H1 (cell line): ENCODE results near the gene CCDC13. TPM values are rescaled to one million over a fixed set of nuclear protein-coding genes. Genes with fewer than 3 reads are reported as not detected.

Experiments
- BACH1 ChIP-seq: IDR thresholded peaks from 2 replicates; pipeline ENCODE4 v1.6.1; 2012; ENCODE audit warnings: low read length, improper control_type of control experiment
- EGR1 ChIP-seq: IDR thresholded peaks from 2 replicates; pipeline ENCODE4 v1.6.1; 2011; ENCODE audit warnings: low read depth, low read length, borderline replicate concordance
- KDM1A ChIP-seq: fragments of 200-600, 300-600 bp; sonication (generic); IDR thresholded peaks from 2 replicates; pipeline ENCODE4 v1.7.1; 2016; ENCODE audit warnings: mild to moderate bottlenecking, low read length, borderline replicate concordance
- MAFK ChIP-seq: IDR thresholded peaks from 2 replicates; pipeline ENCODE4 v1.6.1; 2012; ENCODE audit warnings: low read depth, mild to moderate bottlenecking, improper control_type of control experiment, low read length
- polyA plus RNA-seq, 7 experiments: library from polyadenylated mRNA; depleted of rRNA in 3 of 7; stranded (reverse) in 5 of 7; unstranded in 2 of 7; fragments of >200 nt in 5 of 7; fragments of 200-250 nt in 2 of 7; gene quantifications; 1 replicate in 5 of 7; 2 replicates in 1 of 7; 4 replicates in 1 of 7; pipeline versions ENCODE4 v1.2.1 to v1.2.3, GENCODE V29; 2011 to 2013; ENCODE audit warnings: missing spikeins in 2 of 7, mixed read lengths in 2 of 7
- total RNA-seq: library from RNA; stranded (reverse); fragmentation: NEBNext Ultra II Directional; extraction: Animal tissue kit (Norgen Biotek cat#: 25700); gene quantifications from 2 replicates; pipeline ENCODE4 v1.2.1, GENCODE V29; 2021
- TF ChIP-seq, protein P1 (sequence below): IDR thresholded peaks from 2 replicates; pipeline ENCODE4 v1.6.1; 2011; ENCODE audit warnings: low read length, improper control_type of control experiment
- TF ChIP-seq, protein P2 (sequence below): fragments of 300-600 bp; sonication (generic); IDR thresholded peaks from 2 replicates; pipeline ENCODE4 v1.7.1; 2012; ENCODE audit warnings: low read length, moderate library complexity, mild to moderate bottlenecking, inconsistent platforms; ENCODE audit not compliant: insufficient replicate concordance

CCDC13 gene
- total and polyA plus RNA-seq, 2 of the 8 experiments (the other 6 are each of a cell fraction or from before 2014, with no cell fraction given), result 0.06 TPM; not detected in 1

DNA sequence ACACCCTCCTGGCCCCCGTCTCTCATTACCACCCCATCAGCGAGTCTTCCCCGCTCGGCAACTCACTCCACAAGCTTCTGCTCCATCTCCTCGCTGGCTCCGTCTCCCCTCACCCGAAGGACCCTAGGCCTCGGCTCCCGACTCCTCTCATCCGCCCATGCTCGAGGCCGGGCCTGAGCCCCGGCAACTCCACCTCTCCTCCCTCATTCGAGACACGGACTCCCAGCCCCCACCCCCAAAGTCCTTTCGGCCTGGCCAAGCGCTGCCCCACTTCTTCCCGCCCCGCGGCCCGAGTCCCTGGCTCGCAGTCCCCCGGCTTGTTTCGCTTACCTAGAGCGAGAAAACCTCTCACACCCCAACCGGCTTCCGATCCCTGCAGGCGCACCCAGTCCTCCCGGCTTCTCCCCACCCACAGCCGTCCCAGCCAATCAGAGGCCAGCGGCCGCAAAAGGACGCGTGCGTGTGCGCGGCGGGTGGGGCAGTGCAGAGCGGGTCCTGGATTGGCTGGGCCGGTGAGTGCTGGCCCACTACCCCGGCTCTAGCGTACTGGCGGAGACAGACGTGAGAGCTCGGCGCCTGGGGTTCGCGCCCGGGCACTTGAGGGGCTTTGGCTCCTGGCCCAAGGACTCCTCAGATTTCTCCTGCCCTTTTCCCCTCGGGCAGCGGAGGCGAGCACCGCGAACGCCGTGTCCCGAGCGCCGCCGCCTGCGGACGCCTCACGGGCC, 31.2 kb upstream of the CCDC13 start, which contains the start of gene HIGD1A (continued):
- TF ChIP-seq, protein P1, sequence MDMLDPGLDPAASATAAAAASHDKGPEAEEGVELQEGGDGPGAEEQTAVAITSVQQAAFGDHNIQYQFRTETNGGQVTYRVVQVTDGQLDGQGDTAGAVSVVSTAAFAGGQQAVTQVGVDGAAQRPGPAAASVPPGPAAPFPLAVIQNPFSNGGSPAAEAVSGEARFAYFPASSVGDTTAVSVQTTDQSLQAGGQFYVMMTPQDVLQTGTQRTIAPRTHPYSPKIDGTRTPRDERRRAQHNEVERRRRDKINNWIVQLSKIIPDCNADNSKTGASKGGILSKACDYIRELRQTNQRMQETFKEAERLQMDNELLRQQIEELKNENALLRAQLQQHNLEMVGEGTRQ, result no peak
- TF ChIP-seq KDM1A (no peak), EGR1 (no peak), BACH1 (no peak), MAFK (no peak)
- TF ChIP-seq, protein P2, sequence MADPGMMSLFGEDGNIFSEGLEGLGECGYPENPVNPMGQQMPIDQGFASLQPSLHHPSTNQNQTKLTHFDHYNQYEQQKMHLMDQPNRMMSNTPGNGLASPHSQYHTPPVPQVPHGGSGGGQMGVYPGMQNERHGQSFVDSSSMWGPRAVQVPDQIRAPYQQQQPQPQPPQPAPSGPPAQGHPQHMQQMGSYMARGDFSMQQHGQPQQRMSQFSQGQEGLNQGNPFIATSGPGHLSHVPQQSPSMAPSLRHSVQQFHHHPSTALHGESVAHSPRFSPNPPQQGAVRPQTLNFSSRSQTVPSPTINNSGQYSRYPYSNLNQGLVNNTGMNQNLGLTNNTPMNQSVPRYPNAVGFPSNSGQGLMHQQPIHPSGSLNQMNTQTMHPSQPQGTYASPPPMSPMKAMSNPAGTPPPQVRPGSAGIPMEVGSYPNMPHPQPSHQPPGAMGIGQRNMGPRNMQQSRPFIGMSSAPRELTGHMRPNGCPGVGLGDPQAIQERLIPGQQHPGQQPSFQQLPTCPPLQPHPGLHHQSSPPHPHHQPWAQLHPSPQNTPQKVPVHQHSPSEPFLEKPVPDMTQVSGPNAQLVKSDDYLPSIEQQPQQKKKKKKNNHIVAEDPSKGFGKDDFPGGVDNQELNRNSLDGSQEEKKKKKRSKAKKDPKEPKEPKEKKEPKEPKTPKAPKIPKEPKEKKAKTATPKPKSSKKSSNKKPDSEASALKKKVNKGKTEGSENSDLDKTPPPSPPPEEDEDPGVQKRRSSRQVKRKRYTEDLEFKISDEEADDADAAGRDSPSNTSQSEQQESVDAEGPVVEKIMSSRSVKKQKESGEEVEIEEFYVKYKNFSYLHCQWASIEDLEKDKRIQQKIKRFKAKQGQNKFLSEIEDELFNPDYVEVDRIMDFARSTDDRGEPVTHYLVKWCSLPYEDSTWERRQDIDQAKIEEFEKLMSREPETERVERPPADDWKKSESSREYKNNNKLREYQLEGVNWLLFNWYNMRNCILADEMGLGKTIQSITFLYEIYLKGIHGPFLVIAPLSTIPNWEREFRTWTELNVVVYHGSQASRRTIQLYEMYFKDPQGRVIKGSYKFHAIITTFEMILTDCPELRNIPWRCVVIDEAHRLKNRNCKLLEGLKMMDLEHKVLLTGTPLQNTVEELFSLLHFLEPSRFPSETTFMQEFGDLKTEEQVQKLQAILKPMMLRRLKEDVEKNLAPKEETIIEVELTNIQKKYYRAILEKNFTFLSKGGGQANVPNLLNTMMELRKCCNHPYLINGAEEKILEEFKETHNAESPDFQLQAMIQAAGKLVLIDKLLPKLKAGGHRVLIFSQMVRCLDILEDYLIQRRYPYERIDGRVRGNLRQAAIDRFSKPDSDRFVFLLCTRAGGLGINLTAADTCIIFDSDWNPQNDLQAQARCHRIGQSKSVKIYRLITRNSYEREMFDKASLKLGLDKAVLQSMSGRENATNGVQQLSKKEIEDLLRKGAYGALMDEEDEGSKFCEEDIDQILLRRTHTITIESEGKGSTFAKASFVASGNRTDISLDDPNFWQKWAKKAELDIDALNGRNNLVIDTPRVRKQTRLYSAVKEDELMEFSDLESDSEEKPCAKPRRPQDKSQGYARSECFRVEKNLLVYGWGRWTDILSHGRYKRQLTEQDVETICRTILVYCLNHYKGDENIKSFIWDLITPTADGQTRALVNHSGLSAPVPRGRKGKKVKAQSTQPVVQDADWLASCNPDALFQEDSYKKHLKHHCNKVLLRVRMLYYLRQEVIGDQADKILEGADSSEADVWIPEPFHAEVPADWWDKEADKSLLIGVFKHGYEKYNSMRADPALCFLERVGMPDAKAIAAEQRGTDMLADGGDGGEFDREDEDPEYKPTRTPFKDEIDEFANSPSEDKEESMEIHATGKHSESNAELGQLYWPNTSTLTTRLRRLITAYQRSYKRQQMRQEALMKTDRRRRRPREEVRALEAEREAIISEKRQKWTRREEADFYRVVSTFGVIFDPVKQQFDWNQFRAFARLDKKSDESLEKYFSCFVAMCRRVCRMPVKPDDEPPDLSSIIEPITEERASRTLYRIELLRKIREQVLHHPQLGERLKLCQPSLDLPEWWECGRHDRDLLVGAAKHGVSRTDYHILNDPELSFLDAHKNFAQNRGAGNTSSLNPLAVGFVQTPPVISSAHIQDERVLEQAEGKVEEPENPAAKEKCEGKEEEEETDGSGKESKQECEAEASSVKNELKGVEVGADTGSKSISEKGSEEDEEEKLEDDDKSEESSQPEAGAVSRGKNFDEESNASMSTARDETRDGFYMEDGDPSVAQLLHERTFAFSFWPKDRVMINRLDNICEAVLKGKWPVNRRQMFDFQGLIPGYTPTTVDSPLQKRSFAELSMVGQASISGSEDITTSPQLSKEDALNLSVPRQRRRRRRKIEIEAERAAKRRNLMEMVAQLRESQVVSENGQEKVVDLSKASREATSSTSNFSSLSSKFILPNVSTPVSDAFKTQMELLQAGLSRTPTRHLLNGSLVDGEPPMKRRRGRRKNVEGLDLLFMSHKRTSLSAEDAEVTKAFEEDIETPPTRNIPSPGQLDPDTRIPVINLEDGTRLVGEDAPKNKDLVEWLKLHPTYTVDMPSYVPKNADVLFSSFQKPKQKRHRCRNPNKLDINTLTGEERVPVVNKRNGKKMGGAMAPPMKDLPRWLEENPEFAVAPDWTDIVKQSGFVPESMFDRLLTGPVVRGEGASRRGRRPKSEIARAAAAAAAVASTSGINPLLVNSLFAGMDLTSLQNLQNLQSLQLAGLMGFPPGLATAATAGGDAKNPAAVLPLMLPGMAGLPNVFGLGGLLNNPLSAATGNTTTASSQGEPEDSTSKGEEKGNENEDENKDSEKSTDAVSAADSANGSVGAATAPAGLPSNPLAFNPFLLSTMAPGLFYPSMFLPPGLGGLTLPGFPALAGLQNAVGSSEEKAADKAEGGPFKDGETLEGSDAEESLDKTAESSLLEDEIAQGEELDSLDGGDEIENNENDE, result no peak
